SJCRH30 (cell line): ENCODE results near the gene PPIB. TPM values are rescaled to one million over a fixed set of nuclear protein-coding genes. Genes with fewer than 3 reads are reported as not detected.

ENCODE experiments used
- DNase-seq, 2 experiments: peaks; one replicate each; pipeline ENCODE4 v3.0.0-alpha.2; 2015 to 2020
- H3K27ac ChIP-seq: fragments of 250-450 bp; sonication (Bioruptor Pico); 2 replicates; pipeline ENCODE4 v1.5.1; 2020; ENCODE audit warnings: mild to moderate bottlenecking, moderate library complexity
- H3K27me3 ChIP-seq: fragments of 250-450 bp; sonication (Bioruptor Pico); 2 replicates; pipeline ENCODE4 v1.5.1; 2020; ENCODE audit warnings: mild to moderate bottlenecking, moderate library complexity
- H3K36me3 ChIP-seq: fragments of 250-450 bp; sonication (Bioruptor Pico); 2 replicates; pipeline ENCODE4 v1.5.1; 2020; ENCODE audit warnings: mild to moderate bottlenecking, moderate library complexity
- H3K4me1 ChIP-seq: fragments of 250-450 bp; sonication (Bioruptor Pico); 2 replicates; pipeline ENCODE4 v1.5.1; 2020; ENCODE audit warnings: mild to moderate bottlenecking, moderate library complexity
- H3K4me3 ChIP-seq: fragments of 250-450 bp; sonication (Bioruptor Pico); 2 replicates; pipeline ENCODE4 v1.5.1; 2020; ENCODE audit warnings: mild to moderate bottlenecking, moderate library complexity
- H3K9me3 ChIP-seq: fragments of 250-450 bp; sonication (Bioruptor Pico); replicated peaks from 2 replicates; pipeline ENCODE4 v1.5.1; 2020; ENCODE audit warnings: mild to moderate bottlenecking, moderate library complexity
- total RNA-seq: library from RNA; depleted of rRNA; stranded (reverse); fragments of >200 nt; shearing (Covaris generic); gene quantifications from 2 replicates; pipeline ENCODE4 v1.2.3, GENCODE V29; 2014

PPIB gene
- total RNA-seq, 1 experiment from 2014 or later = 277 TPM

DNA sequence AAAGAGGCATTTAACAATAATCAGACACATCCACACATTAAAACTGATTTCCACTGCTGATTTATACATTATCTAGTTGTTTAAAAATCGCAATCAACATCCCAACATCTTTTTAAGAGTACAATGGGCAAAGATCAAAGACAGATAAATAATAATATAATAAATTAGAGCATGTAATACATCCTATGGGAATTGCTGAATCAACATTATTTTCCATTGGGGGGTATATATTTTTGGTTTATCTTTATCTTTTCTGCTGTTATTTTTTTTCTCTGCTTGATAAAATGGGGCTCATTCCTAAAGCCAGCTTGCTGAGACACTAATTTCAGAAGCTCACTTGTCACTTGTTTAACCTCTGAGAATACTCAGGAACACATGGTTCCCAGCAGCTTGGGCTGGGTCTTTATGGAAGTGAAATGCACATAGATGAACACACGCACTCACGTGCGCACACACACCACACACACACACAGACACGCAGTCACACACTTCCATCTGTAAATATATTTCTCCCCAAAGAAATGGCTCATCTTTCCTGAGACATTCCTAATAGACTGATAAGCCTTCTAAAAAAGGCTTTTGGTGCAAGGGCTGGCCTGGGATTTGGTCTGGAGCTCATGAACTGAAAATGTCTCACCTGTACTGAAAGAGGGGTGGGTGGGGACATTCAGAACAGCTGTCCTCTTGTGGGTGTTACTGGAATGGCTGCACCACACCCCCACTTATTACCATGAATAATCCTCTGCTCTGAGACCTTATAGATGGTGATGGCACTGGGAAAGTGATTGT is 3.5 kb upstream of the PPIB start:
- H3K27ac ChIP-seq = no peak overlapping the region
- peaks cover 5% of the 10 kb centered on the region for H3K36me3 ChIP-seq
- H3K4me3 ChIP-seq = no peak overlapping the region
- peaks cover 5% of the 10 kb centered on the region; the same call in 1 of the 2 replicates for H3K4me1 ChIP-seq
- H3K27me3 ChIP-seq = no peaks in the 10 kb centered on the region
- no peak for DNase-seq
- H3K9me3 ChIP-seq = no peaks in the 10 kb centered on the region

GRCh38 chr15:64164436-64164835 is 1.6 kb upstream of the PPIB start:
- H3K27ac ChIP-seq = no peak overlapping the region
- no peaks in the 10 kb centered on the region for H3K27me3 ChIP-seq
- H3K4me3 ChIP-seq = no peak overlapping the region
- no peak for DNase-seq
- peaks cover 5% of the 10 kb centered on the region; the same call in 1 of the 2 replicates for H3K4me1 ChIP-seq
- peaks cover 23% of the 10 kb centered on the region for H3K36me3 ChIP-seq
- H3K9me3 ChIP-seq = no peaks in the 10 kb centered on the region

DNA sequence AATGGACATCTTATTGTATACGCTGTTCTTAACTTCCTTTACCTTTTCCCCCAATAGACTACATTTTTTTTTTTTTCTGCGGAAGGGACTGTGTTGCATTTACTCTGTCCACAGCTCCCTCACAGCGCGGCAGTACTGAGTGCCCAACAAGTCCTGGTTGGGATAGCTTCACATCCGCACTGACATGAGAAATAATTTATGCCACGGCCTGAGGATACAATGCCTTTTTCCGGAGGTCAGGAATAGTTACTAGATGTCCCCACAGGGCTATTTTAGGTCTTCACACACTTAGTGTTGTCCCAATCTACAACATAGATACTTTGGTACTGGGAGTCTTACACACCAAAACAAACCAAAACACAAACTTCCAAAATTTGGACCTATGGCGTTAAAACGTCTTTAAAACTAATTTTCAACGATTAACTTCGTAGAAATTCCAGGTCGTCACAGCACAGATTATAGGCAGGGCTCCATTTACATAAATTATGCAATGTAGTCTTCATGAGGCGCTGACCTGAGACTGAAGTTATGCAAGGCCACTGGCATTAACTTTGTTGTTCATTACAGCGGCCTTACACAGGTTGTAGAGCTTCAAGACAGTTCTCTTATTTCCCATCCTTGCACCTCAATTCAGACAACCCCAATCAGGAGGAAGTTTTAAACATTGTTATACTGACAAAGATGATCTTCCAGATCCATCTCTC is 989 bp upstream of the PPIB start:
- peaks cover 29% of the 10 kb centered on the region for H3K36me3 ChIP-seq
- DNase-seq = peak; percentile 42 to 63

DNA sequence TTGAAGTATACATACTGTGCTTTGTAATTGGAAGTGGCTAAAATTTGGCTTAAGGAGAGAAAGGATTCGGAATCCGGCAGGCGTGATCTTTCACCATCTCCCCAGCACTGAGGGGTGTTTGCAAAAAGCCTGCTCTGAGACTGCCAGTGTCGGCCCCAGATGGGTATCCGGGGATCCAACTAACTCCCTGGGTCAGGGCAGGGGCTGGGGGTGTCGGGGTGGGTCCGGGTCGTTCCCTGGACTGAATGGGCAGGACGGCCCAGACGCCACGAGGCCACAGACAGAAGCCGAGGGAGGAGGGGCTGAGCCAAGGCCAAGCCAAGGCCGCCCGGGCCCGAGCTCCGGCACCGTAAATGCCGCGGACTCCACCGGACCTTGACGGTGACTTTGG is 349 bp downstream of the PPIB start:
- peak overlapping the region; percentile 63 for H3K27ac ChIP-seq

More for the DNA sequence above, 989 bp upstream of the PPIB start:
- no peaks in the 10 kb centered on the region for H3K9me3 ChIP-seq
- H3K4me3 ChIP-seq = peak overlapping the region; percentile 87
- peaks cover 5% of the 10 kb centered on the region; the same call in 1 of the 2 replicates for H3K4me1 ChIP-seq
- H3K27ac ChIP-seq = peak overlapping the region; percentile 21
- H3K27me3 ChIP-seq = no peaks in the 10 kb centered on the region

GRCh38 chr15:64161688-64162477 is 939 bp downstream of the PPIB start:
- Histone ChIP-seq H3K27me3 (no peaks in the 10 kb centered on the region), H3K36me3 (peaks cover 49% of the 10 kb centered on the region)

More for the DNA sequence above, 349 bp downstream of the PPIB start:
- peak overlapping the region; percentile 87 for H3K4me3 ChIP-seq
- H3K9me3 ChIP-seq = no peaks in the 10 kb centered on the region
- H3K36me3 ChIP-seq = peaks cover 43% of the 10 kb centered on the region
- peaks cover 5% of the 10 kb centered on the region; the same call in 1 of the 2 replicates for H3K4me1 ChIP-seq
- no peak for DNase-seq
- no peaks in the 10 kb centered on the region for H3K27me3 ChIP-seq

GRCh38 chr15:64158363-64159134 is 4.3 kb downstream of the PPIB start:
- H3K36me3 ChIP-seq = peaks cover 60% of the 10 kb centered on the region
- peaks cover 3% of the 10 kb centered on the region; the same call in 1 of the 2 replicates for H3K4me1 ChIP-seq
- H3K27me3 ChIP-seq = no peaks in the 10 kb centered on the region
- H3K27ac ChIP-seq = no peak overlapping the region
- H3K9me3 ChIP-seq = no peaks in the 10 kb centered on the region
- H3K4me3 ChIP-seq = no peak overlapping the region
- DNase-seq = no peak

More at GRCh38 chr15:64161688-64162477, 939 bp downstream of the PPIB start:
- Histone ChIP-seq H3K4me3 (peak overlapping the region; percentile 87), H3K4me1 (peaks cover 5% of the 10 kb centered on the region; the same call in 1 of the 2 replicates), H3K27ac (peak overlapping the region; percentile 63), H3K9me3 (no peaks in the 10 kb centered on the region)
- no peak for DNase-seq

GRCh38 chr15:64157599-64158125 is 5.2 kb downstream of the PPIB start:
- Histone ChIP-seq H3K4me1 (peaks cover 3% of the 10 kb centered on the region; the same call in 1 of the 2 replicates), H3K4me3 (no peak overlapping the region), H3K9me3 (no peaks in the 10 kb centered on the region), H3K27me3 (no peaks in the 10 kb centered on the region), H3K36me3 (peaks cover 60% of the 10 kb centered on the region), H3K27ac (no peak overlapping the region)
- DNase-seq = no peak

DNA sequence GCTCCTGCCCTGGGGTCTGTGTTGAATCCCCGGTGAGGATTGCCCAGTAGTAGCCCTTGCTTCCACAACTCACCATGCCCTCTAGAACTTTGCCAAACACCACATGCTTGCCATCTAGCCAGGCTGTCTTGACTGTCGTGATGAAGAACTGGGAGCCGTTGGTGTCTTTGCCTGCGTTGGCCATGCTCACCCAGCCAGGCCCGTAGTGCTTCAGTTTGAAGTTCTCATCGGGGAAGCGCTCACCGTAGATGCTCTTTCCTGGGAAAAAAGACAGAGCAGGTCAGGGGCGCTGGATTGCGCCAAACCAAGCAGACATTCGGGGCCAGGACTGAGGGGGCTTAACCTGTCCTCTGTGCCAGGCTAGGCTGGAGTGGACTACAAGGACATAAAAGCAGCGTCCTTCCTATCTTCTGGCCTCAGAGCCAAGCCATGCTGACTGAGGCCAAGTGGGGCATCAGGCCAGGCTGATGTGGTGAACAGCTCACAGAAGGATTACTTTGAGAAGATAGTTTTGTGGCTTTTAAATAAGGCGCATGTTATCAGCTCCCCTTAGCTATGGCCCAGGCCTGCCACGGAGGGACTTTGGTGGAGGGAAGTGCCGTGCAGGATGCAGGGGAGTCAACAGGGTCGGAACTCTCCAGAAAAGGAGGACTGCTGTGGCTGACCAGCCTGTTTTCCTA is 6.0 kb downstream of the PPIB start:
- Histone ChIP-seq H3K9me3 (no peaks in the 10 kb centered on the region), H3K36me3 (peaks cover 60% of the 10 kb centered on the region), H3K27ac (no peak overlapping the region), H3K4me1 (peaks cover 3% of the 10 kb centered on the region; the same call in 1 of the 2 replicates), H3K4me3 (no peak overlapping the region), H3K27me3 (no peaks in the 10 kb centered on the region)
- no peak for DNase-seq

- H3K27me3 ChIP-seq = no peaks in the 10 kb centered on the region
- peaks cover 3% of the 10 kb centered on the region; the same call in 1 of the 2 replicates for H3K4me1 ChIP-seq
- DNase-seq = no peak
- H3K4me3 ChIP-seq = no peak overlapping the region
- H3K36me3 ChIP-seq = peaks cover 53% of the 10 kb centered on the region
- no peaks in the 10 kb centered on the region for H3K9me3 ChIP-seq
- no peak overlapping the region for H3K27ac ChIP-seq
Observed at GRCh38 chr15:64155802-64156651, 6.8 kb downstream of the PPIB start.

DNA sequence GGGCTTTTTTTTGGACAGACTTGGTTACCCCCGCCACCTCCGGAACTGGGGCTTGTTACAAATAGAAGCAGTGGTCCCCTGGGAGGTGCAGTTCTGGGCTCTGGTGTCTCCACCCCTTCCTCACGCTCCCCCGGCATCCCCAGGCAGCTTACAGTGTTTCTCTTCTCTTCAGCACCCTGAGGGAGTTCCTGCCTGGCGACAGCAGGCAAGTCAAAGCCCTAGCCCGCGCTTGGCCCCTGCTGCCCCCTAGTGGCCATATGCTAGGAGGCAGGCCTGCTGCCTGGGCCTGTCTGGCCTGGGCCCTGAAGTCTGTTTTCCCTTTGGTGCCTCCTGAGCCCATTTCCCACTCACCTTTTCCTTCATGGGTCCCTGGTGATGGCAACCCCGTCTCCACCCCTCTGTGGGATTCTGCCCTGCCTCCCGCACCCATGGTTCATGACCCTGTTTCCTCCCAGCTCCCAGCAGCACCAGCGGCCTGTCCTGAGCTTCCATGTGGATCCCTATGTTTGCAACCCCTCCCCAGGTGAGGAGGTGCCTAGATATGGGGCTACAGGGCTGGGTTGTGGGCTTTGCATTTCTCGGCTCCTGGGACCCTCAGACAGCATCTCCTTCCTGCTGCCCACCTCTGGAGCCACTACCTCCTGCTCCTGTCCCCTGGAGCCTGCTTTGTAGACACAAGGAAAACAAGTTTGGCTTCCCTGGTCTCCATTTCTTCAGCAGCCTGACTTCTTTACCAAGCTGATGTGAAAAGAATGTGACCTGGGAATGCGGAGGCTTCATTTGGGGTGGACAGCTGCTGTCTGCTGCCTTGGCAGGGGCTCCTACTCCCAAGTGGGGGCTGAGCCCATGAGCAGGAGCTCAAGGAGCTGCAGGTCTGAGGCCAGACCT is 9.1 kb downstream of the PPIB start:
- Histone ChIP-seq H3K27ac (no peak overlapping the region), H3K4me3 (no peak overlapping the region), H3K4me1 (peaks cover 3% of the 10 kb centered on the region; the same call in 1 of the 2 replicates), H3K36me3 (peaks cover 30% of the 10 kb centered on the region), H3K27me3 (no peaks in the 10 kb centered on the region), H3K9me3 (no peaks in the 10 kb centered on the region)
- DNase-seq = peak; percentile 87 to 92

DNA sequence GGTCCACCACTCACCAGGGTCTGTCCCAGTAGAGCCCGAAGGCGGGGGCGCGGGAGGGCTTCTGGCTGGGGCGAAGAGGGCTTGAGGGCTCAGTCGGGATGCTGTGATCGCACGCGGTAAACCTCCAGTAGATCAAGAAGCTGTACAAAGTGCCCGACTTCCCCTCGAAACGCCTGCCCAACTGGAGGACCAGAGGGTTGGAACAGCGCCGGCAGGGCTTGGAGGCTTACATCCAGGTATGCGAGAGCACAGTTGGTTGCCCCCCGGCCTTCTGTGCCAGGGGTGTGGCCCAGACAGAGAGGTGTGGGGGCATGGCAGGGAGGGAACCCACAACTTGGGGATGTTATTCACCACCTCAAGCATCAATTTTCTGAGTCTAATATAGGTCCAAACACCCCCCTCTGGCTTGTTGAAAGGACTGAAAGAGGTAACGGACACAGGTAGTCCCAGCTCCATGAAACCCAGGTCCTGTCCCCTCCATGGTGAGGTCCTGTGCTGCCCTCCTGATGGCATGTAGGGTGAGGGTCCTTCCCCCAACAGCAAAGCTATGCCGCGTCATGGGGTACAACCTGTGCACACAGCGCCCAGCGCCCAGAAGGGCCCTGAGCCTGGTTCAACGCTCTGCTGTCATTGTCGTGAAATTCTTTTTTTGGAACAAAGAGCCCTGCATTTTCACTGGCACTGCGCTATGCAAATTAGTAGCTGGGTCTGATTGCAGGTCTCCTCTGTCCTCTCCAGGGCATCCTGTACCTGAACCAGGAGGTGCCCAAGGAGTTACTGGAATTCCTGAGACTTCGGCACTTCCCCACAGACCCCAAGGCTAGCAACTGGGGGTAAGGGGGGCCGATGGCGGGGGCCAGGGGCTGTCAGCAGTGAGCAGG is 10.1 kb downstream of the PPIB start:
- Histone ChIP-seq H3K4me3 (no peak overlapping the region), H3K27ac (no peak overlapping the region)

More for the DNA sequence above, 10.1 kb downstream of the PPIB start:
- Histone ChIP-seq H3K27me3 (no peaks in the 10 kb centered on the region), H3K4me1 (peaks cover 3% of the 10 kb centered on the region; the same call in 1 of the 2 replicates), H3K9me3 (no peaks in the 10 kb centered on the region), H3K36me3 (peaks cover 20% of the 10 kb centered on the region)
- DNase-seq = no peak
